NCI-H748 (cell line): Measurements from ENCODE around the gene RPL7A.
A peak's percentile ranks its signal among the peaks of the same experiment; 100 is the strongest.
"Not testable (repeated sequence)": the region's sequence is repeated elsewhere in the genome, so short reads cannot be mapped to it uniquely, and the experiment has no call there.

Experiments used
- DNase-seq: peaks from one replicate; lab custom pipeline; 2025; ENCODE audit not compliant: unreplicated experiment; lab: John Stamatoyannopoulos, UW

The RPL7A gene

GRCh38 chr9:133367778-133368177, 19.8 kb downstream of the RPL7A start:
- no peak for DNase-seq

GRCh38 chr9:133368249-133368881, 20.3 kb downstream of the RPL7A start:
- DNase-seq = peak; percentile 90

- no peak for DNase-seq
These were observed 21.4 kb downstream of the RPL7A start for GRCh38 chr9:133369422-133369821.

- DNase-seq = no peak
These were observed 21.9 kb downstream of the RPL7A start for GRCh38 chr9:133369933-133370332.

GRCh38 chr9:133370685-133371084, 22.7 kb downstream of the RPL7A start:
- DNase-seq = no peak

GRCh38 chr9:133371261-133371711, 23.3 kb downstream of the RPL7A start:
- no peak for DNase-seq

GRCh38 chr9:133372144-133372543, 24.1 kb downstream of the RPL7A start:
- DNase-seq = no peak

- no peak for DNase-seq
These were observed 26.6 kb downstream of the RPL7A start for GRCh38 chr9:133374612-133375115.

GRCh38 chr9:133375116-133375723, 27.2 kb downstream of the RPL7A start:
- DNase-seq = peak; percentile 46

GRCh38 chr9:133375724-133376654, 28.0 kb downstream of the RPL7A start, which contains the start of the genes STKLD1 and SURF4:
STKLD1 (plus strand) TSS chr9:133376366; CDS start chr9:133376474, 108 bp downstream.
SURF4 (minus strand) TSS chr9:133376060; CDS start chr9:133375969, 91 bp downstream.
- peak; percentile 97 for DNase-seq

- not testable (repeated sequence) for DNase-seq
These were observed 29.3 kb downstream of the RPL7A start for GRCh38 chr9:133377280-133377679.

- DNase-seq = peak; percentile 30
These were observed 29.8 kb downstream of the RPL7A start for GRCh38 chr9:133377721-133378216.

- DNase-seq = peak; percentile 19
These were observed 30.5 kb downstream of the RPL7A start for GRCh38 chr9:133378408-133378962.

- DNase-seq = no peak
These were observed 31.4 kb downstream of the RPL7A start for GRCh38 chr9:133379153-133380086.

GRCh38 chr9:133380734-133381133, 32.7 kb downstream of the RPL7A start:
- DNase-seq = no peak

- DNase-seq = no peak
These were observed 34.6 kb downstream of the RPL7A start for GRCh38 chr9:133382507-133383141.

- DNase-seq = no peak
These were observed 35.4 kb downstream of the RPL7A start for GRCh38 chr9:133383438-133383837.

- DNase-seq = no peak
These were observed 36.8 kb downstream of the RPL7A start for GRCh38 chr9:133384736-133385321.

- no peak for DNase-seq
These were observed 37.4 kb downstream of the RPL7A start for GRCh38 chr9:133385452-133385851.
